ENCODE data around the gene MXD4. TPM values are rescaled to one million over a fixed set of nuclear protein-coding genes. Genes with fewer than 3 reads are reported as not detected.

Gene MXD4
- total and polyA plus RNA-seq, 9 of the 15 experiments (the other 6 are each of a cell fraction or from before 2014, with no cell fraction given) = 0.06 to 13.5 (median 5.9) TPM

- TF ChIP-seq, protein P1, sequence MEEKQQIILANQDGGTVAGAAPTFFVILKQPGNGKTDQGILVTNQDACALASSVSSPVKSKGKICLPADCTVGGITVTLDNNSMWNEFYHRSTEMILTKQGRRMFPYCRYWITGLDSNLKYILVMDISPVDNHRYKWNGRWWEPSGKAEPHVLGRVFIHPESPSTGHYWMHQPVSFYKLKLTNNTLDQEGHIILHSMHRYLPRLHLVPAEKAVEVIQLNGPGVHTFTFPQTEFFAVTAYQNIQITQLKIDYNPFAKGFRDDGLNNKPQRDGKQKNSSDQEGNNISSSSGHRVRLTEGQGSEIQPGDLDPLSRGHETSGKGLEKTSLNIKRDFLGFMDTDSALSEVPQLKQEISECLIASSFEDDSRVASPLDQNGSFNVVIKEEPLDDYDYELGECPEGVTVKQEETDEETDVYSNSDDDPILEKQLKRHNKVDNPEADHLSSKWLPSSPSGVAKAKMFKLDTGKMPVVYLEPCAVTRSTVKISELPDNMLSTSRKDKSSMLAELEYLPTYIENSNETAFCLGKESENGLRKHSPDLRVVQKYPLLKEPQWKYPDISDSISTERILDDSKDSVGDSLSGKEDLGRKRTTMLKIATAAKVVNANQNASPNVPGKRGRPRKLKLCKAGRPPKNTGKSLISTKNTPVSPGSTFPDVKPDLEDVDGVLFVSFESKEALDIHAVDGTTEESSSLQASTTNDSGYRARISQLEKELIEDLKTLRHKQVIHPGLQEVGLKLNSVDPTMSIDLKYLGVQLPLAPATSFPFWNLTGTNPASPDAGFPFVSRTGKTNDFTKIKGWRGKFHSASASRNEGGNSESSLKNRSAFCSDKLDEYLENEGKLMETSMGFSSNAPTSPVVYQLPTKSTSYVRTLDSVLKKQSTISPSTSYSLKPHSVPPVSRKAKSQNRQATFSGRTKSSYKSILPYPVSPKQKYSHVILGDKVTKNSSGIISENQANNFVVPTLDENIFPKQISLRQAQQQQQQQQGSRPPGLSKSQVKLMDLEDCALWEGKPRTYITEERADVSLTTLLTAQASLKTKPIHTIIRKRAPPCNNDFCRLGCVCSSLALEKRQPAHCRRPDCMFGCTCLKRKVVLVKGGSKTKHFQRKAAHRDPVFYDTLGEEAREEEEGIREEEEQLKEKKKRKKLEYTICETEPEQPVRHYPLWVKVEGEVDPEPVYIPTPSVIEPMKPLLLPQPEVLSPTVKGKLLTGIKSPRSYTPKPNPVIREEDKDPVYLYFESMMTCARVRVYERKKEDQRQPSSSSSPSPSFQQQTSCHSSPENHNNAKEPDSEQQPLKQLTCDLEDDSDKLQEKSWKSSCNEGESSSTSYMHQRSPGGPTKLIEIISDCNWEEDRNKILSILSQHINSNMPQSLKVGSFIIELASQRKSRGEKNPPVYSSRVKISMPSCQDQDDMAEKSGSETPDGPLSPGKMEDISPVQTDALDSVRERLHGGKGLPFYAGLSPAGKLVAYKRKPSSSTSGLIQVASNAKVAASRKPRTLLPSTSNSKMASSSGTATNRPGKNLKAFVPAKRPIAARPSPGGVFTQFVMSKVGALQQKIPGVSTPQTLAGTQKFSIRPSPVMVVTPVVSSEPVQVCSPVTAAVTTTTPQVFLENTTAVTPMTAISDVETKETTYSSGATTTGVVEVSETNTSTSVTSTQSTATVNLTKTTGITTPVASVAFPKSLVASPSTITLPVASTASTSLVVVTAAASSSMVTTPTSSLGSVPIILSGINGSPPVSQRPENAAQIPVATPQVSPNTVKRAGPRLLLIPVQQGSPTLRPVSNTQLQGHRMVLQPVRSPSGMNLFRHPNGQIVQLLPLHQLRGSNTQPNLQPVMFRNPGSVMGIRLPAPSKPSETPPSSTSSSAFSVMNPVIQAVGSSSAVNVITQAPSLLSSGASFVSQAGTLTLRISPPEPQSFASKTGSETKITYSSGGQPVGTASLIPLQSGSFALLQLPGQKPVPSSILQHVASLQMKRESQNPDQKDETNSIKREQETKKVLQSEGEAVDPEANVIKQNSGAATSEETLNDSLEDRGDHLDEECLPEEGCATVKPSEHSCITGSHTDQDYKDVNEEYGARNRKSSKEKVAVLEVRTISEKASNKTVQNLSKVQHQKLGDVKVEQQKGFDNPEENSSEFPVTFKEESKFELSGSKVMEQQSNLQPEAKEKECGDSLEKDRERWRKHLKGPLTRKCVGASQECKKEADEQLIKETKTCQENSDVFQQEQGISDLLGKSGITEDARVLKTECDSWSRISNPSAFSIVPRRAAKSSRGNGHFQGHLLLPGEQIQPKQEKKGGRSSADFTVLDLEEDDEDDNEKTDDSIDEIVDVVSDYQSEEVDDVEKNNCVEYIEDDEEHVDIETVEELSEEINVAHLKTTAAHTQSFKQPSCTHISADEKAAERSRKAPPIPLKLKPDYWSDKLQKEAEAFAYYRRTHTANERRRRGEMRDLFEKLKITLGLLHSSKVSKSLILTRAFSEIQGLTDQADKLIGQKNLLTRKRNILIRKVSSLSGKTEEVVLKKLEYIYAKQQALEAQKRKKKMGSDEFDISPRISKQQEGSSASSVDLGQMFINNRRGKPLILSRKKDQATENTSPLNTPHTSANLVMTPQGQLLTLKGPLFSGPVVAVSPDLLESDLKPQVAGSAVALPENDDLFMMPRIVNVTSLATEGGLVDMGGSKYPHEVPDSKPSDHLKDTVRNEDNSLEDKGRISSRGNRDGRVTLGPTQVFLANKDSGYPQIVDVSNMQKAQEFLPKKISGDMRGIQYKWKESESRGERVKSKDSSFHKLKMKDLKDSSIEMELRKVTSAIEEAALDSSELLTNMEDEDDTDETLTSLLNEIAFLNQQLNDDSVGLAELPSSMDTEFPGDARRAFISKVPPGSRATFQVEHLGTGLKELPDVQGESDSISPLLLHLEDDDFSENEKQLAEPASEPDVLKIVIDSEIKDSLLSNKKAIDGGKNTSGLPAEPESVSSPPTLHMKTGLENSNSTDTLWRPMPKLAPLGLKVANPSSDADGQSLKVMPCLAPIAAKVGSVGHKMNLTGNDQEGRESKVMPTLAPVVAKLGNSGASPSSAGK (IDR thresholded peaks at IDR 0.05) = no peak
- TF ChIP-seq EZH2 (IDR thresholded peaks at IDR 0.05; ENCODE audit: borderline replicate concordance, low read depth, low read length) (no peak), DLX4 (CRISPR knock-in tag; IDR thresholded peaks at IDR 0.05) (no peak), ZNF444 (CRISPR knock-in tag; IDR thresholded peaks at IDR 0.05) (no peak), HDAC3 (IDR thresholded peaks at IDR 0.05; ENCODE audit: borderline replicate concordance, partially characterized antibody) (no peak), ZFP30 (CRISPR knock-in tag; IDR thresholded peaks at IDR 0.05; ENCODE audit: borderline replicate concordance) (no peak), SP1 (CRISPR knock-in tag; IDR thresholded peaks at IDR 0.05) (no peak)
- TF ChIP-seq, protein P2, sequence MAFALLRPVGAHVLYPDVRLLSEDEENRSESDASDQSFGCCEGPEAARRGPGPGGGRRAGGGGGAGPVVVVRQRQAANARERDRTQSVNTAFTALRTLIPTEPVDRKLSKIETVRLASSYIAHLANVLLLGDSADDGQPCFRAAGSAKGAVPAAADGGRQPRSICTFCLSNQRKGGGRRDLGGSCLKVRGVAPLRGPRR (CRISPR knock-in tag; IDR thresholded peaks at IDR 0.05) = no peak
- TF ChIP-seq, protein P3, sequence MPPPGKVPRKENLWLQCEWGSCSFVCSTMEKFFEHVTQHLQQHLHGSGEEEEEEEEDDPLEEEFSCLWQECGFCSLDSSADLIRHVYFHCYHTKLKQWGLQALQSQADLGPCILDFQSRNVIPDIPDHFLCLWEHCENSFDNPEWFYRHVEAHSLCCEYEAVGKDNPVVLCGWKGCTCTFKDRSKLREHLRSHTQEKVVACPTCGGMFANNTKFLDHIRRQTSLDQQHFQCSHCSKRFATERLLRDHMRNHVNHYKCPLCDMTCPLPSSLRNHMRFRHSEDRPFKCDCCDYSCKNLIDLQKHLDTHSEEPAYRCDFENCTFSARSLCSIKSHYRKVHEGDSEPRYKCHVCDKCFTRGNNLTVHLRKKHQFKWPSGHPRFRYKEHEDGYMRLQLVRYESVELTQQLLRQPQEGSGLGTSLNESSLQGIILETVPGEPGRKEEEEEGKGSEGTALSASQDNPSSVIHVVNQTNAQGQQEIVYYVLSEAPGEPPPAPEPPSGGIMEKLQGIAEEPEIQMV (tag; conservative IDR thresholded peaks at IDR 0.05; ENCODE audit: low read depth) = no peak
Observed at GRCh38 chr4:2253160-2254084, 8.5 kb downstream of the MXD4 start (continued).

Measured in K562 (cell line).